AG09319 (cell line): ENCODE results near the gene MPG.

Experiments used
- DNase-seq: peaks from one replicate; pipeline ENCODE4 v3.0.0-alpha.2; 2010; ENCODE audit warnings: low read depth; ENCODE audit errors: extremely low read depth
- CTCF ChIP-seq: IDR thresholded peaks from 2 replicates; pipeline ENCODE4 v1.5.1; 2011; ENCODE audit warnings: low read depth, mild to moderate bottlenecking, inconsistent platforms, low read length, moderate library complexity

The MPG gene

GRCh38 chr16:101586-101985 is 23.6 kb downstream of the MPG start:
- no peak for TF ChIP-seq CTCF
- no peak for DNase-seq

DNA sequence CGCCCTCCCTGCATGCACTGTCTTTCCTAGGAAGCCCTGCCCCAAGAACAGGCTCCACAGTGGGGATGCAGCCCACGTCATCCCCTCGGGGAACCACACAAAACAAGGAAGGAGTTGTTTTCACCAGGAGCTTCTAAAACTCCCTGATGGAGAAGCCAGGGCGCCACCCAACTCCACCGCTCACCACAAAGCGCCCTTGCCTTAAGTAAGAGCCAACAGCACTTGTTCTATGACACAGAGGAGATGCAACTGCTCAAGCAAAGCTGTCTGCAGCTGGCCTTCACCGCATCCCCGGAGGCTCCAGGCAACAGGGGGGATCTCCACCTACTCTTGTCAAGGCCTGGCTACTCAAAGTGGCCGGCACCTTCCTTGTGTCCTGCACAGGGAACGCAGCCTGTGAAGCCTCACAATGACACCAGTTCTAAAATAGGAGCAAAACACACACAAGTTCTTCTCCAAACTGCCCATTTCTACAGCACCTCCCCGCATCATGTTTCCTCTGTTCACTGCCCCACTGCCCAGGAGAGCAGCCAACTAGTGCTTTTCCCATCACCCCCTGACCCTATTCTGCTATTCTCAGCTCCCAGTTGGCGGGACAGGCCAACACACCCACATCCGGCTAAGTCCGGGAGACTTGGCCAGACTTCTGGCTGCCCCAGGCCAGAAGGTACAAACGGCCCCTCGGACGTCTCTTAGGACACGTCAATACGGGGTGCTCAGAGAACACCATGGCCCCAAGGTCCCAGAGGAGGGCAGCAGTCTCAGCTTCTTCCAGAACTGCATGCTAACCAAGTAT is 24.2 kb downstream of the MPG start:
- no peak for TF ChIP-seq CTCF
- no peak for DNase-seq

DNA sequence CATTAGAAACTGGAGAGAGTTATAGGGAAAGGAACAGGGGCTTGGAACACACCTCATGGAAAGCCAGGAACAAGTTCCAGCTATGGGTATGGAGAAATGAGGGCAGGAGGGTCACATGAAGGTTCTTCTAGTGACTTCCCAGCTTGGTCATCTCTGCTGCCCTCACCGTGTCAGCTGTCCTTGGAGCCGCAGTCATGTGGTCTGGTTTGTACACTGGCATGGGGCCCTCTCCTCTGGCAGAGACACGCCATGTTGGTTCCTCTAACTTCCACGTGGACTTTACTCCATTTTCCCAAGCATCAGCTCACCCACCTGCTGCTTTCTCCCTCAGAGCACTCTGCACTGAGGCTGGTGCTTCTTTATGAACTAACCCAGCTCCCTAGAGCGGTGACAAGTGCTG is 26.3 kb downstream of the MPG start:
- DNase-seq, result no peak

DNA sequence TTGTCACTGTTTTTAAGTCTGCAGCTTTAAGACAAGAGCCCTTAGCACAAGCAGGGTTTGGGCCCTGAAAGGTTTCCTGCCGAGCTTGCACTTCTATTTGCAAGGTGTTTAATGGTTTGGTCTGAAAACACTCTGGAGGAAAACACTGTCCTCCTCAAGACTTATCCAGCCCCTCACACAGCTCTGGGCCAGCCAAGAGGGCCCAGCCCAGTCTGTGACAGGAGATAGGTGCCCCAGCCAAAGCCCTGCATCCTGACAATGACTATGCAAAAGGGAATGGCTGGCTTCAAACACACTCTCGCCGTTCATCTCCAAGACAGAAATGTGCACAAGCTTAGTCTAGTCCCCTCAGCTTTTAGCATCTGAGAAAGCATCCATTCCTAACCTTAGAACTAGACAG is 26.9 kb downstream of the MPG start:
- DNase-seq, result no peak
- no peak for TF ChIP-seq CTCF

More for the DNA sequence above, 26.3 kb downstream of the MPG start:
- TF ChIP-seq CTCF, result no peak

GRCh38 chr16:105521-105920 is 27.5 kb downstream of the MPG start:
- no peak for TF ChIP-seq CTCF
- DNase-seq, result no peak

GRCh38 chr16:106623-107324 is 28.7 kb downstream of the MPG start:
- peak; percentile 77 for TF ChIP-seq CTCF
- DNase-seq, result peak; percentile 57

DNA sequence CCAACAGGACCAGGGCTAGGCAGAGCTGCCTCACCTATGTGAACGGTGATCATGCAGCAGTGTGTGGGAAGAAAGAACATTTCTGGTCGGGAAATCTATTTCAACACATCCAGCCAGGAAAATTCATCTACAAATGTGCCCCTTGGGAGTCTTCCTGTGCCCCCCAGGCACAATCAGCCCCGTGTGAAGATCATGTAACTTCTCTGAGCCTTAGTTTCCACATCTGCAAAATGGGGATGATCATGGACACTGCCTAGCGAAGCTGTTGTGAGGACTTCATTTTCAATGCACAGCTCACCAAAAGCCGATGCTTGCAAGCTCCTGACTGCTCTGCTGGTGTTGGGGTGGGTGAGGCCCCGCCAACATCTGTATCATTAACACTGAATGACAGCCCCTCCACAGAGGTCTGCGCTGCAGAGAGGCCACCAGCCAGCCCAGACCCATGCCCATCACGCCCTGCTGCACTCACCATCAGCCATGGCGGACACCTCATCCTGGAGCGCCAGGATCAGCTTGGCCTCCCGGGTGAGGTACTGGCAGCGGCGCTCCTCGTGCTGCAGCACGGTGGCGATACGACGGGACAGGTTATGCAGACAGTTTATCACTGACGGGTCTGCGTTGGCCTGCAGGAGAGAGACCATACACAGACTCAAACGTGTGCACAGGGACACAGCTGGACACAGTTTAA is 34.3 kb downstream of the MPG start:
- no peak for DNase-seq
- no peak for TF ChIP-seq CTCF
